Measurements from ENCODE around the gene LINC01488. TPM values are rescaled to one million over a fixed set of nuclear protein-coding genes. Genes with fewer than 3 reads are reported as not detected.

Gene LINC01488
- total and polyA plus RNA-seq, 2 of the 13 experiments (the other 11 are each of a cell fraction or from before 2014, with no cell fraction given): 0.26 to 0.58 TPM

DNA sequence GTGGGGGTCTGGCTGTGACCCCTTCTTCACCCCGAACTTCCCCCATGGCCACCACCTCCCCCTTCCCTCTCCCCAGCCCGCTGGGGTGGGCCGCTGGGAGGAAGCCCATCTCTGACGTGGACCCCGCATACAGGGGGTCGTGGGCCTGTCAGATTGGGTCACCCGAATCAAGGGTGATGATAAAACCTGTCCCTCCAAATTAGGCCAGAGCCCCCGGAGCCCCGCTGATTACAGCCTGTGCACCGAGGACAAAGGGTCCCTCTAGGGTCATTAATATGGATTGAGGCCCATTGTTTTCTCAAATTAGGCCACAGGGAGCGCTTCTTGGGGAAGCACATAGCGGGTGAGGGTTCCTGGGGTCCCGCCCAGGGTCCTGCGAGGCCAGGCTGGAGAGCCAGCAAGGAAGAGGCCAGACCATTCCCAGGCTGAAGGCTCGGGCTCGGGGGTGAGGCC lies 4.9 kb upstream of the LINC01488 start:
- ATAC-seq (no peak), FAIRE-seq (no peak), DNase-seq (ENCODE audit: low spot score) (no peak)
- in situ Hi-C loops (cut with HindIII; ENCODE audit: extremely low pct_ligation_motif_present, low pct_unique_long_range_greater_than_20kb) (no loop called here), intact Hi-C loops (cut with micrococcal nuclease; ENCODE audit: unreplicated experiment) (no loop called here)
- POLR2A ChIA-PET: no interaction called here
- no peaks in the 10 kb centered on the region for H3K27me3 ChIP-seq (ENCODE audit: control insufficient read depth in 1 of 2, insufficient read depth in 2 of 2, low read length in 2 of 2)
- H3K36me3 ChIP-seq (replicated peaks in 1 of 2; ENCODE audit: control insufficient read depth in 1 of 2, insufficient read depth in 2 of 2, low read length in 2 of 2): no peaks in the 10 kb centered on the region
- no TSS peak for BruUV-seq (replicated peaks)
- H3K9me3 ChIP-seq (ENCODE audit: low read length): peaks cover 12% of the 10 kb centered on the region
- H3K79me2 ChIP-seq (ENCODE audit: insufficient read depth, low read length): no peaks in the 10 kb centered on the region
- TF ChIP-seq, protein P1, sequence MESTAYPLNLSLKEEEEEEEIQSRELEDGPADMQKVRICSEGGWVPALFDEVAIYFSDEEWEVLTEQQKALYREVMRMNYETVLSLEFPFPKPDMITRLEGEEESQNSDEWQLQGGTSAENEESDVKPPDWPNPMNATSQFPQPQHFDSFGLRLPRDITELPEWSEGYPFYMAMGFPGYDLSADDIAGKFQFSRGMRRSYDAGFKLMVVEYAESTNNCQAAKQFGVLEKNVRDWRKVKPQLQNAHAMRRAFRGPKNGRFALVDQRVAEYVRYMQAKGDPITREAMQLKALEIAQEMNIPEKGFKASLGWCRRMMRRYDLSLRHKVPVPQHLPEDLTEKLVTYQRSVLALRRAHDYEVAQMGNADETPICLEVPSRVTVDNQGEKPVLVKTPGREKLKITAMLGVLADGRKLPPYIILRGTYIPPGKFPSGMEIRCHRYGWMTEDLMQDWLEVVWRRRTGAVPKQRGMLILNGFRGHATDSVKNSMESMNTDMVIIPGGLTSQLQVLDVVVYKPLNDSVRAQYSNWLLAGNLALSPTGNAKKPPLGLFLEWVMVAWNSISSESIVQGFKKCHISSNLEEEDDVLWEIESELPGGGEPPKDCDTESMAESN (CRISPR knock-in tag; conservative IDR thresholded peaks at IDR 0.05): no peak
- no peak for TF ChIP-seq ZNF33B (CRISPR knock-in tag; IDR thresholded peaks at IDR 0.05)
- no peak for TF ChIP-seq NR2F2 (IDR thresholded peaks at IDR 0.05; ENCODE audit: borderline replicate concordance, low read depth)
- TF ChIP-seq FOXA1 (IDR thresholded peaks at IDR 0.05): no peak
- no peak for TF ChIP-seq FOXA1 (CRISPR knock-in tag; IDR thresholded peaks at IDR 0.05)
- no peak for TF ChIP-seq MBNL3 (CRISPR knock-in tag; conservative IDR thresholded peaks at IDR 0.05)
- no peak for TF ChIP-seq ZNF614 (CRISPR knock-in tag; IDR thresholded peaks at IDR 0.05; ENCODE audit: borderline replicate concordance)
- TF ChIP-seq ZNF549 (CRISPR knock-in tag; IDR thresholded peaks at IDR 0.05): no peak
- TF ChIP-seq, protein P2, sequence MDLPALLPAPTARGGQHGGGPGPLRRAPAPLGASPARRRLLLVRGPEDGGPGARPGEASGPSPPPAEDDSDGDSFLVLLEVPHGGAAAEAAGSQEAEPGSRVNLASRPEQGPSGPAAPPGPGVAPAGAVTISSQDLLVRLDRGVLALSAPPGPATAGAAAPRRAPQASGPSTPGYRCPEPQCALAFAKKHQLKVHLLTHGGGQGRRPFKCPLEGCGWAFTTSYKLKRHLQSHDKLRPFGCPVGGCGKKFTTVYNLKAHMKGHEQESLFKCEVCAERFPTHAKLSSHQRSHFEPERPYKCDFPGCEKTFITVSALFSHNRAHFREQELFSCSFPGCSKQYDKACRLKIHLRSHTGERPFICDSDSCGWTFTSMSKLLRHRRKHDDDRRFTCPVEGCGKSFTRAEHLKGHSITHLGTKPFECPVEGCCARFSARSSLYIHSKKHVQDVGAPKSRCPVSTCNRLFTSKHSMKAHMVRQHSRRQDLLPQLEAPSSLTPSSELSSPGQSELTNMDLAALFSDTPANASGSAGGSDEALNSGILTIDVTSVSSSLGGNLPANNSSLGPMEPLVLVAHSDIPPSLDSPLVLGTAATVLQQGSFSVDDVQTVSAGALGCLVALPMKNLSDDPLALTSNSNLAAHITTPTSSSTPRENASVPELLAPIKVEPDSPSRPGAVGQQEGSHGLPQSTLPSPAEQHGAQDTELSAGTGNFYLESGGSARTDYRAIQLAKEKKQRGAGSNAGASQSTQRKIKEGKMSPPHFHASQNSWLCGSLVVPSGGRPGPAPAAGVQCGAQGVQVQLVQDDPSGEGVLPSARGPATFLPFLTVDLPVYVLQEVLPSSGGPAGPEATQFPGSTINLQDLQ (CRISPR knock-in tag; IDR thresholded peaks at IDR 0.05): no peak
- TF ChIP-seq, protein P3, sequence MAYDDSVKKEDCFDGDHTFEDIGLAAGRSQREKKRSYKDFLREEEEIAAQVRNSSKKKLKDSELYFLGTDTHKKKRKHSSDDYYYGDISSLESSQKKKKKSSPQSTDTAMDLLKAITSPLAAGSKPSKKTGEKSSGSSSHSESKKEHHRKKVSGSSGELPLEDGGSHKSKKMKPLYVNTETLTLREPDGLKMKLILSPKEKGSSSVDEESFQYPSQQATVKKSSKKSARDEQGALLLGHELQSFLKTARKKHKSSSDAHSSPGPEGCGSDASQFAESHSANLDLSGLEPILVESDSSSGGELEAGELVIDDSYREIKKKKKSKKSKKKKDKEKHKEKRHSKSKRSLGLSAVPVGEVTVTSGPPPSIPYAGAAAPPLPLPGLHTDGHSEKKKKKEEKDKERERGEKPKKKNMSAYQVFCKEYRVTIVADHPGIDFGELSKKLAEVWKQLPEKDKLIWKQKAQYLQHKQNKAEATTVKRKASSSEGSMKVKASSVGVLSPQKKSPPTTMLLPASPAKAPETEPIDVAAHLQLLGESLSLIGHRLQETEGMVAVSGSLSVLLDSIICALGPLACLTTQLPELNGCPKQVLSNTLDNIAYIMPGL (CRISPR knock-in tag; IDR thresholded peaks at IDR 0.05; ENCODE audit: borderline replicate concordance in 1 of 2, low read depth in 1 of 2): no peak
- no peak for TF ChIP-seq HCFC1 (IDR thresholded peaks at IDR 0.05; ENCODE audit: low read depth, low read length)
- TF ChIP-seq DNMT3B (CRISPR knock-in tag; conservative IDR thresholded peaks at IDR 0.05): no peak
- TF ChIP-seq KMT2A (CRISPR knock-in tag; IDR thresholded peaks at IDR 0.05): no peak
- TF ChIP-seq ZNF20 (CRISPR knock-in tag; IDR thresholded peaks at IDR 0.05): no peak
- TF ChIP-seq HMG20A (CRISPR knock-in tag; IDR thresholded peaks at IDR 0.05; ENCODE audit: borderline replicate concordance): no peak
- WGBS (ENCODE audit: low lambda C conversion rate): 92% methylated on average over 14 of the region's 16 CpGs
- H3K9ac ChIP-seq (ENCODE audit: insufficient read depth, low read depth, low read length): no peak overlapping the region
- peaks cover 34% of the 10 kb centered on the region for H3K4me1 ChIP-seq (ENCODE audit: insufficient read depth, low read length)
- H3K27ac ChIP-seq (ENCODE audit: extremely low read length, insufficient read depth, low read length): no peak overlapping the region
- H3K4me2 ChIP-seq (ENCODE audit: low read depth, low read length): no peak overlapping the region
- CTCF ChIA-PET (ENCODE audit: low intra/inter-chr PET ratio, low total read pairs): no interaction called here
- no peak overlapping the region for H2AFZ ChIP-seq (ENCODE audit: low read length)
- H4K20me1 ChIP-seq (ENCODE audit: insufficient read depth, low read length): no peaks in the 10 kb centered on the region
- no peak overlapping the region for H3K4me3 ChIP-seq (replicated peaks in 1 of 3; ENCODE audit: insufficient read depth in 1 of 3, low read depth in 2 of 3, low read length in 3 of 3)
